HEK293T (cell line): Measurements from ENCODE around the gene CIT.

Source experiments
- ARNT ChIP-seq: fragments of 450-650 bp; IDR thresholded peaks from 2 replicates; pipeline ENCODE4 v1.6.1; 2017; ENCODE audit warnings: mild to moderate bottlenecking
- BHLHE40 ChIP-seq: fragments of 450-650 bp; IDR thresholded peaks from 2 replicates; pipeline ENCODE4 v1.6.1; 2016; ENCODE audit warnings: mild to moderate bottlenecking, moderate library complexity, borderline replicate concordance
- CTBP1 ChIP-seq: fragments of 450-650 bp; IDR thresholded peaks from 2 replicates; pipeline ENCODE4 v1.6.1; 2016; ENCODE audit warnings: borderline replicate concordance
- FOXA1 ChIP-seq: fragments of 450-650 bp; IDR thresholded peaks from 2 replicates; pipeline ENCODE4 v1.6.1; 2016; ENCODE audit warnings: mild to moderate bottlenecking
- FOXK2 ChIP-seq: fragments of 450-650 bp; IDR thresholded peaks from 2 replicates; pipeline ENCODE4 v1.6.1; 2016; ENCODE audit warnings: mild to moderate bottlenecking
- FOXM1 ChIP-seq: fragments of 450-650 bp; IDR thresholded peaks from 2 replicates; pipeline ENCODE4 v1.6.1; 2017; ENCODE audit warnings: mild to moderate bottlenecking, borderline replicate concordance
- HDGF ChIP-seq: fragments of 450-650 bp; IDR thresholded peaks from 2 replicates; pipeline ENCODE4 v1.6.1; 2017; ENCODE audit warnings: antibody characterized with exemption, borderline replicate concordance
- L3MBTL2 ChIP-seq: fragments of 450-650 bp; conservative IDR thresholded peaks from 2 replicates; pipeline ENCODE4 v1.6.1; 2016; ENCODE audit warnings: mild to moderate bottlenecking
- LEF1 ChIP-seq: fragments of 450-650 bp; IDR thresholded peaks from 2 replicates; pipeline ENCODE4 v1.6.1; 2017; ENCODE audit warnings: mild to moderate bottlenecking, borderline replicate concordance
- NFRKB ChIP-seq: fragments of 450-650 bp; IDR thresholded peaks from 2 replicates; pipeline ENCODE4 v1.6.1; 2016; ENCODE audit warnings: mild to moderate bottlenecking, moderate library complexity
- PKNOX1 ChIP-seq: fragments of 450-650 bp; IDR thresholded peaks from 2 replicates; pipeline ENCODE4 v1.6.1; 2016
- SP1 ChIP-seq: fragments of 450-650 bp; IDR thresholded peaks from 2 replicates; pipeline ENCODE4 v1.6.1; 2017
- SUZ12 ChIP-seq: fragments of 450-650 bp; IDR thresholded peaks from 2 replicates; pipeline ENCODE4 v1.6.1; 2016; ENCODE audit warnings: mild to moderate bottlenecking
- TARDBP ChIP-seq: fragments of 450-650 bp; IDR thresholded peaks from 2 replicates; pipeline ENCODE4 v1.6.1; 2016

DNA sequence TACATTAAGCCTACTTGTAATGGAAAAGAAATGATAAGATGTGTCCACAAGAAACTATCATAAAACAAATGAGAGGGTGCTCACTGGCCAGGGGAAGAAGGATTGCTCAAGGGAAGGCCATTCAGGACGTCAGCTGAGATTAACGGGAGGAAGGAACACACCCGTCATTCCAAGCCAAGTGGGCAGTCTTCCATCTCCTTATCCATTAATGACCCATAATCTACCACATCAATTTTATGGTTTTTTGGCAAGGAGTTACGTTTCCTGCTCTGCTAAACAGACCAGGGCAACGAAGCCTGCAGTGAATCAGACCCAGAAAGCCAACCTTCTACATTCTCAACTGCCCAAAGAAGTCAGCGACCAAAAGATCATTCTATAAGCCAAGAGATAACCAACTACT is 184.1 kb downstream of the CIT start:
- TF ChIP-seq CTBP1 (no peak), FOXM1 (no peak), ARNT (no peak), SP1 (no peak), HDGF (no peak), LEF1 (no peak), BHLHE40 (no peak), TARDBP (no peak), L3MBTL2 (no peak), NFRKB (no peak), FOXK2 (no peak), SUZ12 (no peak), PKNOX1 (no peak), FOXA1 (no peak)
